ENCODE measurements around the gene CAMK1D.
A peak's percentile ranks its signal among the peaks of the same experiment; 100 is the strongest.

The CAMK1D gene

GRCh38 chr10:12418725-12419261, 69.4 kb downstream of the CAMK1D start:
- peak; percentile 5; the same call in 2 of the 3 replicates for ATAC-seq
- TF ChIP-seq GLIS3 (CRISPR knock-in tag; IDR thresholded peaks at IDR 0.05) (no peak), ZNF565 (CRISPR knock-in tag; conservative IDR thresholded peaks at IDR 0.05; ENCODE audit: low read depth) (no peak), ISL1 (CRISPR knock-in tag; IDR thresholded peaks at IDR 0.05) (no peak), ZFP30 (CRISPR knock-in tag; IDR thresholded peaks at IDR 0.05) (no peak), ZNF8 (CRISPR knock-in tag; IDR thresholded peaks at IDR 0.05) (no peak)

- TF ChIP-seq PATZ1 (CRISPR knock-in tag; IDR thresholded peaks at IDR 0.05; ENCODE audit: borderline replicate concordance) (peak; percentile 24; the same call in 1 of the 2 replicates), CSRNP3 (CRISPR knock-in tag; IDR thresholded peaks at IDR 0.05) (no peak), ZFP30 (CRISPR knock-in tag; IDR thresholded peaks at IDR 0.05) (no peak), GLIS3 (CRISPR knock-in tag; IDR thresholded peaks at IDR 0.05) (no peak), ESRRG (CRISPR knock-in tag; IDR thresholded peaks at IDR 0.05) (no peak), RARB (CRISPR knock-in tag; IDR thresholded peaks at IDR 0.05) (peak; percentile 55; the same call in 1 of the 2 replicates), CSDC2 (CRISPR knock-in tag; IDR thresholded peaks at IDR 0.05) (no peak), SNAI2 (CRISPR knock-in tag; IDR thresholded peaks at IDR 0.05) (no peak), ZNF565 (CRISPR knock-in tag; conservative IDR thresholded peaks at IDR 0.05; ENCODE audit: low read depth) (no peak), CREB5 (CRISPR knock-in tag; IDR thresholded peaks at IDR 0.05; ENCODE audit: low read depth) (no peak), ZNF70 (CRISPR knock-in tag; IDR thresholded peaks at IDR 0.05) (no peak), ISL1 (CRISPR knock-in tag; IDR thresholded peaks at IDR 0.05) (peak; percentile 58), TOX (CRISPR knock-in tag; IDR thresholded peaks at IDR 0.05; ENCODE audit: borderline replicate concordance) (peak; percentile 76; the same call in 1 of the 2 replicates), ZC3H10 (CRISPR knock-in tag; IDR thresholded peaks at IDR 0.05) (0 out of 2 replicates have a peak, but pooled peaks have one; percentile 55)
- peak; percentile 92 for ATAC-seq
Observed at GRCh38 chr10:12419262-12419847, 70.0 kb downstream of the CAMK1D start.

- no peak for ATAC-seq
- TF ChIP-seq ESRRG (CRISPR knock-in tag; IDR thresholded peaks at IDR 0.05): no peak
- TF ChIP-seq ZFP3 (CRISPR knock-in tag; IDR thresholded peaks at IDR 0.05): no peak
- no peak for TF ChIP-seq PPARA (CRISPR knock-in tag; IDR thresholded peaks at IDR 0.05; ENCODE audit: borderline replicate concordance)
- no peak for TF ChIP-seq TCF4 (CRISPR knock-in tag; IDR thresholded peaks at IDR 0.05; ENCODE audit: borderline replicate concordance)
- TF ChIP-seq ARNTL (CRISPR knock-in tag; IDR thresholded peaks at IDR 0.05; ENCODE audit: borderline replicate concordance, low read depth): no peak
- no peak for TF ChIP-seq ZFP30 (CRISPR knock-in tag; IDR thresholded peaks at IDR 0.05)
- no peak for TF ChIP-seq POU6F1 (CRISPR knock-in tag; IDR thresholded peaks at IDR 0.05; ENCODE audit: borderline replicate concordance, low read depth)
- TF ChIP-seq GLIS3 (CRISPR knock-in tag; IDR thresholded peaks at IDR 0.05): no peak
- no peak for TF ChIP-seq RARB (CRISPR knock-in tag; IDR thresholded peaks at IDR 0.05)
- TF ChIP-seq TOX (CRISPR knock-in tag; IDR thresholded peaks at IDR 0.05; ENCODE audit: borderline replicate concordance): no peak
- no peak for TF ChIP-seq CSRNP3 (CRISPR knock-in tag; IDR thresholded peaks at IDR 0.05)
- no peak for TF ChIP-seq CREB5 (CRISPR knock-in tag; IDR thresholded peaks at IDR 0.05; ENCODE audit: low read depth)
- no peak for TF ChIP-seq PATZ1 (CRISPR knock-in tag; IDR thresholded peaks at IDR 0.05; ENCODE audit: borderline replicate concordance)
- TF ChIP-seq OSR1 (CRISPR knock-in tag; IDR thresholded peaks at IDR 0.05): no peak
- TF ChIP-seq BACH2 (CRISPR knock-in tag; IDR thresholded peaks at IDR 0.05; ENCODE audit: borderline replicate concordance): no peak
Observed at GRCh38 chr10:12420530-12421120, 71.3 kb downstream of the CAMK1D start.

Data from SK-N-SH treated with all-trans-retinoic acid at 6 μM for 48 hours (cell line).